NT2/D1 (cell line): ENCODE measurements around the gene KLHDC2.

ENCODE experiments used
- SUZ12 ChIP-seq: IDR thresholded peaks from 2 replicates; pipeline ENCODE4 v1.6.1; 2011; ENCODE audit not compliant: insufficient read length, insufficient read depth; ENCODE audit errors: extremely low read depth
- ZNF274 ChIP-seq: IDR thresholded peaks from 2 replicates; pipeline ENCODE4 v1.6.1; 2011; ENCODE audit warnings: mild to moderate bottlenecking, low read depth, low read length

DNA sequence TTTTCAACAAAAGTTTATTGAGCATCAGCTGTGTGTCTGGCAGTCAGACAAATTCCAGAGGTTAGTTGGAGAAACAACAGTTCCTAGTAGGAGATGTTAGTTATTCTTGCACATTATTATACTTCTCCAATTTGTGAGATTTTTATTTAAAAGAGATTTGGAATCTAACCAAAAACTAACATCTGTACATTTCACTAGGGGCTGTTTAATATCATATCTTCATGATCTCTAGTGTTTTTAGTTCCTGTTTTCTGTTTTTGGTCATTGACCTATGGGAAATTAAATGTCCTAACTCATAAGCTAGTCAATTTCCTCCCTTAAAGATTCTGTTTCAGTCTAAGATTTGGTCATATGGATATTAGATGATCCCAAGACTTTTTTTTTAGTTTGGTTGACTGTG is 34.1 kb upstream of the KLHDC2 start:
- no peak for TF ChIP-seq ZNF274
- TF ChIP-seq SUZ12: no peak
